T-helper 1 cell treated with Interleukin-12 subunit alpha and Interleukin-12 subunit beta and Interleukin-4 antibody, amounts not matched to agents 30 μg/mL and 1 μg/mL, for 36 hours (primary cell): ENCODE results near the gene SLC26A5.
"Not testable (repeated sequence)": the region's sequence is repeated elsewhere in the genome, so short reads cannot be mapped to it uniquely, and the experiment has no call there.

Experiments used
- H3K27ac Mint-ChIP-seq: one replicate; pipeline ENCODE4 v1.8.0; 2021; ENCODE audit warnings: mild to moderate bottlenecking, mixed read lengths
- H3K27me3 Mint-ChIP-seq: one replicate; pipeline ENCODE4 v1.8.0; 2021; ENCODE audit warnings: low read depth, mixed read lengths
- H3K36me3 Mint-ChIP-seq: one replicate; pipeline ENCODE4 v1.8.0; 2021; ENCODE audit warnings: low read depth, mixed read lengths
- H3K4me1 Mint-ChIP-seq: one replicate; pipeline ENCODE4 v1.8.0; 2021; ENCODE audit warnings: low read depth, mixed read lengths
- H3K4me3 Mint-ChIP-seq: one replicate; pipeline ENCODE4 v1.8.0; 2021; ENCODE audit warnings: mild to moderate bottlenecking, moderate library complexity, mixed read lengths
- H3K9me3 Mint-ChIP-seq: one replicate; pipeline ENCODE4 v1.8.0; 2021; ENCODE audit warnings: mixed read lengths

The SLC26A5 gene

DNA sequence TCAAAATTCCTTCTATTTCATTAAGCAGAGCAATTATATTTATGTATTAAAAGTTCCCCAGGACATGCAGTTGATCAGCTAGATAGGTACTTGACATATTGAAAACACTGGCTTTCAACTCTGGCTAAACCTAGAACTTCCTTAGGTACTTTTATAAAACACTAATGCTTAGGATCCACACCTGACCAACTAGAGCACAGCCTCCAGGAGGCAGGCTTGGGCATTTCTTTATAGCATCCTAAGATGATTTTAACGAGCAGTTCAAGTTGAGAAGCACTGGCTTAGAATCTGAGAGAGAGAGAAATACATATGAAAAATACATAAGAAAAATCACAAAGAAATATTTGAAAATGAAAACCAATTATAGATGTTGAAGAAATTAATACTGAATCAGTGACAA lies 20.8 kb downstream of the SLC26A5 start:
- Mint-ChIP-seq H3K36me3 (no peaks in the 10 kb centered on the region), H3K9me3 (no peaks in the 10 kb centered on the region), H3K4me1 (no peaks in the 10 kb centered on the region), H3K27me3 (peaks cover 3% of the 10 kb centered on the region), H3K27ac (no peak overlapping the region), H3K4me3 (no peak overlapping the region)

DNA sequence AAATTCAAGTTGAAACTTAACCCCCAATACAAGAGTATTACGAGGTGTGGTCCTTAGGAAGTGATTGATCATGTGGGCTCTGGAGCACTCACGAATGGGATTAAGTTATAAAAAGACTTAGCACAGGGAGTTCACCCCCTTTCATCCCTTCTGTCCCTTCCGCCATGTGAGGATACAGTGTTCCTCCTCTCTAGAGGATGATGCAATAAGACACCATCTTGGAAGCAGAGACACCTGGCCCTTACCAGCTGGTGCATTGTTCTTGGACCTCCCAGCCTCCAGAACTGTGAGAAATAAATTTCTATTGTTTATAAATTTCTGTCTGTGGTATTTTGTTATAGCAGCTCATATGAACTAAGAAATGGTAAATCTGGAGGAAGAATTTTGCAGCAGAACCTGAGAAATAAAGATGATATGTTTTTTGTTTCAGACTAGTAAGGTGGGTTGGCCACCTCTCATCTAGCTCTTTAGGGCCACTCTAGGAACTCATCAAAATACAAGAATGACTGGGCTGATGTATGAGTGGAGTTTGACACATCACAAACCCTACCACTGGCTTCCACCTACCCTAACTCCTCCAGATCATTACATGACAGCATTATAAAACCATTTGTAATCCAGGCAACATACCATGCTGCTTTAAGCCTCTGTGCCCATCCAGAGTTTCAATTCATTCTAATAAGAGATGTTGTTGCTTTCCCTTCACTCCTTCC lies 22.4 kb downstream of the SLC26A5 start:
- no peak overlapping the region for H3K27ac Mint-ChIP-seq
- no peak overlapping the region for H3K4me3 Mint-ChIP-seq
- peaks cover 3% of the 10 kb centered on the region for H3K27me3 Mint-ChIP-seq
- no peaks in the 10 kb centered on the region for H3K4me1 Mint-ChIP-seq
- H3K9me3 Mint-ChIP-seq = no peaks in the 10 kb centered on the region
- no peaks in the 10 kb centered on the region for H3K36me3 Mint-ChIP-seq

DNA sequence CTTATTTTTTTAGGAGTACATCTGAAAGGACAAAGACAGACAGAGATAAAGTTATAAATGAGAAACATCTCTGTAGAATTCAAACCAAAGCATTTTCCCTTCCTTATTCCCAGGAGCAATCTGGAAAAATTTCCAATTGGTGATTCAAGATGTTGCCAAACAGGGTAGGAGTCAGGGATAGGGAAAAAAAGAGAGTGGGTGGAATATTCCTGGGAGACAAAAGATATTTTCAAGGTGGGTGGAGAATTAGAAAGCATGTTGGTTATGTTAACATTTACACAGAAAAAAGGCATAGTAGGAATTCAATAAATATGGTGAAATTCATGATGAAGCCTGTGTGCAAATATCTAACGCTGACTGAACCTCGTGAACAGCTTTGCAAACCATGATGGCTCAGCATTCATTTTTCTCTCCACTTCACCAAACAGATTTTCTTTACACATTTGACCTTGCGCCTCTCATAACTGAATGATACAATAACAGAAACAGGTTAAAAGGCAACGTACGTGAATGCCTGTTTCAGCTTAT lies 25.1 kb downstream of the SLC26A5 start:
- H3K9me3 Mint-ChIP-seq = no peaks in the 10 kb centered on the region
- no peak overlapping the region for H3K27ac Mint-ChIP-seq
- H3K27me3 Mint-ChIP-seq = peaks cover 9% of the 10 kb centered on the region
- no peaks in the 10 kb centered on the region for H3K36me3 Mint-ChIP-seq
- H3K4me3 Mint-ChIP-seq = no peak overlapping the region
- no peaks in the 10 kb centered on the region for H3K4me1 Mint-ChIP-seq

DNA sequence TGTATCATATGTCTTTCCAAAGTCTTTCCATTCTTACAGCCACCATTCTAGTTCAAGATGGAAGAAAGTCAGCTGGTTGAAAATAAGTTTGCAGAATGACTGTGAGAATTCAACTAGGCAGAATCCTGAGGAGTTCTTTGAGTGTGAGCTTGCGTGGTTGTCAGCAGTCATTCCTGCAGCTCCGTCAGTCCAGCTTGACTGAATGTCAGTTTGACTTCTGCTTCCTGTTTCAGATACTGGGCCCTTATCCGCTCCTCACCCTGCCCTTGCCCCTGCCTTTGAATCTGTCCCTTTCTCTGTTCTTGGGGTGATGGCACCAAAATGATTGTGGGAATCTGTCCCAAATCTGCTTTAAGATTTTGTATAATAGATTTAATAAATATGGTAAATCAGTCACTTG lies 27.8 kb downstream of the SLC26A5 start:
- Mint-ChIP-seq H3K27me3 (peaks cover 15% of the 10 kb centered on the region), H3K4me1 (no peaks in the 10 kb centered on the region), H3K36me3 (no peaks in the 10 kb centered on the region), H3K9me3 (no peaks in the 10 kb centered on the region), H3K27ac (no peak overlapping the region), H3K4me3 (no peak overlapping the region)

DNA sequence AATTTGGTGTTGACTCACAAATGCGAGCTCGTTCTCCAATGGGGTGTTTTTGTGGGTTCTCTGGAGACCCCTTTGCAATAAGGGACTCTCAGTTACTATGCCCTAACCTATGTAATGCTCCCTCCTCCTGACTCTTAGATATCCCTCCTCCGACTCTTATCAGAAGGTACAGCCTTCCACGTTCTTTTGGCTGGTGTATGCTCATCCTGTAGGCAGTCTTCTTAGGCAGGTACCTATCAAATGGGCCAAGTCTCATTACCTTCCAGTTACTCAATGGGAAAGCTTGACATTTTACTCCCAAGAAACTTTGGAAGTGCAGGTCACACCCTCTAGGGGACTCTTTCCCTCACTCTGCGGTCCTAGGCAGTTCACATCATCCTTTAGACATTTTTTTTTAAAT lies 32.6 kb downstream of the SLC26A5 start:
- H3K4me3 Mint-ChIP-seq = no peak overlapping the region
- H3K27me3 Mint-ChIP-seq = peaks cover 15% of the 10 kb centered on the region
- no peaks in the 10 kb centered on the region for H3K9me3 Mint-ChIP-seq
- H3K27ac Mint-ChIP-seq = no peak overlapping the region
- no peaks in the 10 kb centered on the region for H3K36me3 Mint-ChIP-seq
- no peaks in the 10 kb centered on the region for H3K4me1 Mint-ChIP-seq

DNA sequence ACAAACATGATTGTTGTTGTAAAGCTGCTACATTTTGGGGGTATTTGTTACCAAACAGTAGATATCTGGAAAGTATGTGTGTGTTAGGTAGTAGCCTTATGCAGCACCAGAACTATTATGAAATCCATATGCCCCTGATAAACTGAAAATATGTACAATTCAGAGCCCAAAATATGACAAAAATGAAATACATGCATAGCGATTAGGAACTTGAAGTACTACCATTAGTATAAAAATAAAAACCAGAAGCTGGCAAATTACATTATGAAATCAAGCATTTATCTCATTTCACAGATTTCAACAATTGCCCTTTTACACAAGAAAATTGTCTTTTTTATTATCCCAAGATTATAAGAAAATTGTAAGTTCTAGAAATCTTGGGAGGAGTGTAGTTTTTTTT lies 33.9 kb downstream of the SLC26A5 start:
- H3K36me3 Mint-ChIP-seq = no peaks in the 10 kb centered on the region

DNA sequence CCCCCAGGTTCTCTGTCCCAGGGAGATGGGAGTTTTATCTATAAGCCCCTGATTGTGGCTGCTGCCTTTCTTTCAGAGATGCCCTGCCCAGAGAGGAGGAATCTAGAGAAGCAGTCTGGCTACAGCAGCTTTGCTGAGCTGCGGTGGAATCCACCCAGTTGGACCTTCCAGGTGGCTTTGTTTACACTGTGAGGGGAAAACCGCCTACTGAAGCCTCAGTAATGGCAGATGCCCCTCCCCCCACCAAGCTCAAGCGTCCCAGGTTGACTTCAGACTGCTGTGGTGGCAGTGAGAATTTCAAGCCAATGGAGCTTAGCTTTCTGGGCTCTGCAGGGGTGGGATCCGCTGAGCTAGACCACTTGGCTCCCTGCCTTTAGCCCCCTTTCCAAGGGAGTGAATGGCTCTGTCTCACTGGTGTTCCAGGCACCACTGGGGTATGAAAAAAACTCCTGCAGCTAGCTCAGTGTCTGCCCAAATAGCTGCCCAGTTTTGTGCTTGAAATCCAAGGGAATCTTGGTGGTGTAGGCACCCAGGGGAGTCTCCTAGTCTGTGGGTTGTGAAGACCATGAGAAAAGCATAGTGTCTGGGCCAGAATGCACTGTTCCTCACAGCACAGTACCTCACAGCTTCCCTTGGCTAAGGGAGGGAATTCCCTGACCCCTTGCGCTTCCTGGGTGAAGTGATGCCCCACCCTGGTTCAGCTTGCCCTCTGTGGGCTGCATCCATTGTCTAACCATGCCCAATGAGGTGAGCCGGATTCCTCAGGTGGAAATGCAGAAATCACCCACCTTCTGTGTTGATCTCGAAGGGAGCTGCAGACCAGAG lies 40.0 kb downstream of the SLC26A5 start:
- H3K9me3 Mint-ChIP-seq, H3K27ac Mint-ChIP-seq, H3K36me3 Mint-ChIP-seq, H3K4me3 Mint-ChIP-seq, H3K4me1 Mint-ChIP-seq: not testable (repeated sequence)
- H3K27me3 Mint-ChIP-seq = peaks cover 29% of the 10 kb centered on the region

More for the DNA sequence above, 33.9 kb downstream of the SLC26A5 start:
- H3K4me1 Mint-ChIP-seq = no peaks in the 10 kb centered on the region
- no peak overlapping the region for H3K4me3 Mint-ChIP-seq
- H3K9me3 Mint-ChIP-seq = no peaks in the 10 kb centered on the region
- peaks cover 10% of the 10 kb centered on the region for H3K27me3 Mint-ChIP-seq
- no peak overlapping the region for H3K27ac Mint-ChIP-seq

DNA sequence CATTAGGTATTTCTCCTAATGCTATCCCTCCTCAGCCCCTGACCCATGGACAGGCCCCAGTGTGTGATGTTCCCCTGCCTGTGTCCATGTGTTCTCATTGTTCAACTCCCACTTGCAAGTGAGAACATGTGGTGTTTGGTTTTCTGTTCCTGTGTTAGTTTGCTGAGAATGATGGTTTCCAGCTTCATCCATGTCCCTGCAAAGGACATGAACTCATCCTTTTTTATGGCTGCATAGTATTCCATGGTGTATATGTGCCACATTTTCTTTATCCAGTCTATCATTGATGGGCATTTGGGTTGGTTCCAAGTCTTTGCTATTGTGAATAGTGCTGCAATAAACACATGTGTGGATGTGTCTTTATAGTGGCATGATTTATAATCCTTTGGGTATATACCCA lies 46.3 kb downstream of the SLC26A5 start:
- H3K4me3 Mint-ChIP-seq, H3K4me1 Mint-ChIP-seq, H3K27ac Mint-ChIP-seq, H3K9me3 Mint-ChIP-seq, H3K36me3 Mint-ChIP-seq: not testable (repeated sequence)
- peaks cover 23% of the 10 kb centered on the region for H3K27me3 Mint-ChIP-seq

DNA sequence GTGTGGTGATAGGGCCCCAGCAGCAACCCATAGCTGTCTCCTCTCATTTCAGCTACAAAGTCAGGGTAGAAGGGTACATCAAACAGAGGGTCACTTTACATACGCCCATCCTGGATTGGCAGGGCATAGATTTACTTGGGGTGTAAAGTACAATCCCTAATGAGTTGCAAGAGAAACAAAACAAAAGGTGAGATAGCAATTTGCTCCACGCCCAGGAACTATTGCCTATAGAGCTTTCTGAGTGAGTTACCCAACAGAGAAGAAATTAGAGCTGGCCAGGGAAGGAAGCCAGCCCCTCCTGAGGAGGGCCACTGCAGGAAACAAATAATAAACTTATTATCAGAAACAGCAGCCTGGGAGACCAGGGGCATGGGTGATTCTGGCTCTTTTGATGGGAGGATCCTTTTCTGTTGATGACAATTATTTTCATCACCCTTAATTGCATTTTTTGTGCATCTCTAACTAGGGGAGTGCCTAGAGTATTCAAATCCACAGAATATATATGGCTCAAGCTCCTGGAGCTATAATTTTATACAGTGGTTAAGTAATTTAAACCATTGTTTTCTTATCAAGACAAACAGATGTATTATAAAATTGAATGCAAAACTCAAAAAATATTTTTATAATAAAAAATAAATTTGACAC lies 47.4 kb downstream of the SLC26A5 start:
- no peaks in the 10 kb centered on the region for H3K9me3 Mint-ChIP-seq
- H3K27ac Mint-ChIP-seq = no peak overlapping the region
- H3K4me1 Mint-ChIP-seq = no peaks in the 10 kb centered on the region
- peaks cover 18% of the 10 kb centered on the region for H3K27me3 Mint-ChIP-seq
- no peak overlapping the region for H3K4me3 Mint-ChIP-seq
- H3K36me3 Mint-ChIP-seq = no peaks in the 10 kb centered on the region

DNA sequence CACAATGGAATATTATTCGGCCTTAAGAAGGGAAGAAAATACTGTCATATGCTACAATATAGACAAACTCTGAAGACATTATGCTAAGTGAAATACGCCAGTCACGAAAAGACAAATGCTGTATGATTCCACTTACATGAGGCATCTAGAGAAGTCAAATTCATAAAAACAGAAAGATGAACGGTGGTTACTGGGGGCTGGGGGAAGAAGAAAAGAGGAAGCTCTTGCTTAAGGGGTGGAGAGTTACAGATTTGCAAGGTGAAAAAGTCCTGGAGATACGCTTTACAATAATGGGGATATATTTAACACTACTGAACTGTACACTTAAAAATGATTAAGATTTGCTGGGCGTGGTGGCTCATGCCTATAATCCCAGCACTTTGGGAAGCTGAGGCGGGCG lies 49.5 kb downstream of the SLC26A5 start:
- no peaks in the 10 kb centered on the region for H3K4me1 Mint-ChIP-seq
- no peaks in the 10 kb centered on the region for H3K36me3 Mint-ChIP-seq
- no peaks in the 10 kb centered on the region for H3K9me3 Mint-ChIP-seq
- no peak overlapping the region for H3K4me3 Mint-ChIP-seq
- no peak overlapping the region for H3K27ac Mint-ChIP-seq
- H3K27me3 Mint-ChIP-seq = peaks cover 3% of the 10 kb centered on the region

DNA sequence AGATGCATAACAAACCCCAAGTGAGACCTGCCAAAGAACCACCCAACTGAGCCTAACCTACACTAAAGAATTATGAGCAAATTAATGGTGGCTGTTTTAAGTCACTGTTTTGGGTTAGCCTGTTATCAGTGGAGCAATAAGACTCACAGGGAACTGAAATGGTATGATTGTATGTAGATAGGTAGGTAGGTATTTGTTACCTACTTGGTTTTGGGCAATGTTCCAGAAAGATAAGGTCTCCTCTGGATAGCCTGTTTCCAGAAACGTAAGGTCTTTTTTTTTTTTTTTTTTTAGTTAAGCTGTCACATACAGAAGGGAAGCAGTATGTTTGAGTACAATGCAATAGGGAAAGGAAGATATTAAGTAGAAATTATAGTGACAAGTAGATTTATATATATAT lies 50.9 kb downstream of the SLC26A5 start:
- Mint-ChIP-seq H3K4me3 (no peak overlapping the region), H3K27ac (no peak overlapping the region), H3K27me3 (no peaks in the 10 kb centered on the region), H3K4me1 (no peaks in the 10 kb centered on the region), H3K36me3 (no peaks in the 10 kb centered on the region), H3K9me3 (no peaks in the 10 kb centered on the region)

DNA sequence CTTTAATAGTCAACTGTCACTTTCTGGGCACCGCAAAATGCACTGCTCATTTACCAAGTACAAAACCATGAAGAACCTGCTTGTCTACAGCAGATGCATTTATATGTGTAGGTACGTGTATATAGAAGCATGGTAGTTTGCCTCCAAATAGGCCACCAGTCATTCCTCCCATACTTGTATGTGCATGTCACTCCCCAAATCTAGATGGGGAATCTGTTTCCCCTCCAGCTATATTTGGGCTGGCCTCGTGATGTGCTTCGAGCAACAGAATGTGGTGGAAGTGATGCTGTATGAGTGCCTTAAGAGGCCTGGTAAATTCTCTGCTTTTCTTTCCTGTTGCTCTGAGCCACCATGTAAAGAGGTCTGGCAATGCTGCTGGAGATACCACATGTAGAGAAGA lies 51.4 kb downstream of the SLC26A5 start:
- Mint-ChIP-seq H3K4me3 (no peak overlapping the region), H3K9me3 (no peaks in the 10 kb centered on the region), H3K27ac (no peak overlapping the region)

DNA sequence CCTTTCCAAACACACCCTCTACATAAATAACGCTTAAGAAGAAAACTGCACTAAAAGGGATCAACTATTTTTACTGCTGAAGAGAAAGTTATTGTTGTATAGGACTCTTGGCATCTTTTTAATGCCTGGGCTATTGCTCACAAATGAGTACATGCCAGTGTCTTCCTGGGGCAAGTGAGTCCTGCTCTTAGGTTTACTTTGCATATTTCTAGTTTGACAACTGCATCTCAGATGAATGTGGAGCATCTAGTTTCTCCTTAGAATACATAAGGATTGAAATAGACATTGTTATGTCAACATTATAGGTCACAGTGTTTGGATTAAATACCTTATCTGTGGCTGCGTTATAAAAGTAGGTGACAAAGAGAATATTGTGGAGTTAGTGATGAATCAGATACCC lies 54.0 kb downstream of the SLC26A5 start:
- no peaks in the 10 kb centered on the region for H3K36me3 Mint-ChIP-seq
- H3K4me3 Mint-ChIP-seq = no peak overlapping the region
- H3K4me1 Mint-ChIP-seq = no peaks in the 10 kb centered on the region
- no peak overlapping the region for H3K27ac Mint-ChIP-seq
- H3K9me3 Mint-ChIP-seq = no peaks in the 10 kb centered on the region
- no peaks in the 10 kb centered on the region for H3K27me3 Mint-ChIP-seq

More for the DNA sequence above, 51.4 kb downstream of the SLC26A5 start:
- Mint-ChIP-seq H3K27me3 (no peaks in the 10 kb centered on the region), H3K36me3 (no peaks in the 10 kb centered on the region), H3K4me1 (no peaks in the 10 kb centered on the region)

DNA sequence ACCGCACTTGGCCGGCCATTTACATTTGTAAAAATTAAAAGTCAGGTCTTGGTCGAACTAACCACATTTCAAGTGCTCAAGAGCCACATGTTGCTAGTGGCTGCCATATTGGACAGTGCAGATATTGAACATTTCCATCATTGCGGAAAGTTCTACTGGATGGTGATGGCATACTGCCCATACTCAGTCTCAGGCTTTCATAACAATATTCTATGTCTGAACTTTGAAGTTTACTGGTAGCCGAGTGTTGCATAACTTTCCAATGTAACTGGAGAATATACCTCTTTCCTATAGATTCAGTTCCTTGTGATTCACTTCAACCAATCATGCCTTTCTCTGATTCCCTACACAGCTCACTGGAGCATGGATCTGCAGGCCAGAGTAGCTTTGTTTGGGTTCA lies 54.9 kb downstream of the SLC26A5 start:
- H3K27me3 Mint-ChIP-seq = no peaks in the 10 kb centered on the region
- H3K27ac Mint-ChIP-seq = no peak overlapping the region
- H3K9me3 Mint-ChIP-seq = no peaks in the 10 kb centered on the region
- H3K36me3 Mint-ChIP-seq = no peaks in the 10 kb centered on the region
- H3K4me3 Mint-ChIP-seq = no peak overlapping the region
- H3K4me1 Mint-ChIP-seq = no peaks in the 10 kb centered on the region

DNA sequence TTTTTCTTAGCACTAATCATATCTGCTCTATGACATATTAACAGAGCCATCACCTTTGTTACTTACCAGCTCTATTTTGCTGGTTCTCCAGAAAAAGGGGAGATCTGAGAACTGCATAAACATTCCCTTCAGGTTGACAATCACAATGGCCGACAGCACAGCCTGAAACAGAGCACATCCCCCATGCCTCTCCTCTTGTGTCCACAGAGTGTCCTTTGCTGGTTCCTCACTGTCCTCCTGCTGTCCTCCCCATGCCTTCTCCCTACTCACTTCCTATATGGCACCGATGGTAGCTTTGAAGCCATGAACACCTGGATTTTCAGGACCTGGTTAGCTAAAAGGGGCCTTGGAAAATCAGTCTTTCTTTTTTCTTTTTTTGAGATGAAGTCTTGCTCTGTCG lies 56.7 kb downstream of the SLC26A5 start:
- Mint-ChIP-seq H3K27me3 (no peaks in the 10 kb centered on the region), H3K36me3 (no peaks in the 10 kb centered on the region), H3K4me1 (no peaks in the 10 kb centered on the region), H3K4me3 (no peak overlapping the region), H3K9me3 (no peaks in the 10 kb centered on the region), H3K27ac (no peak overlapping the region)
